ENCODE data around the gene SORCS2.

SORCS2 gene

DNA sequence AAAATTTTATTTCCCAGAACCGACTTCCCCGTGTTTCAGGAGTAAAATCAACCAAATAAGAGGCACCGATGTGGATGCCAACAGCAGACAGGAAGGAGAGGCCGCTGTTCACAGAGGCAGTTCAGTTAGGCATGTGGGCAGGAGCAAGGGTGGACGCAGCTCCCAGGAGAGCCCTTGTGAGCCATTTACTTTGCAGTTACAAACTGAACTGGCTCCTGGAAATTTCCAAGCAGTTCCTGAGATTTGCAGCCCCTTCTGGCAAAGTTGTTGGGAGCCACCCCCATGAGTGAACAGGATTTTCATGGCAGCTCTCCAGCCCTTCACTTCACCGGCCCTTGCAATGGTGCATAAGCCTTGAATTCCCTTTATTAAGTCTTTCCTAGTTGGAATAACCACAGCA, 558.2 kb downstream of the SORCS2 start:
- DNase-seq (ENCODE audit: low spot score): no peak

DNA sequence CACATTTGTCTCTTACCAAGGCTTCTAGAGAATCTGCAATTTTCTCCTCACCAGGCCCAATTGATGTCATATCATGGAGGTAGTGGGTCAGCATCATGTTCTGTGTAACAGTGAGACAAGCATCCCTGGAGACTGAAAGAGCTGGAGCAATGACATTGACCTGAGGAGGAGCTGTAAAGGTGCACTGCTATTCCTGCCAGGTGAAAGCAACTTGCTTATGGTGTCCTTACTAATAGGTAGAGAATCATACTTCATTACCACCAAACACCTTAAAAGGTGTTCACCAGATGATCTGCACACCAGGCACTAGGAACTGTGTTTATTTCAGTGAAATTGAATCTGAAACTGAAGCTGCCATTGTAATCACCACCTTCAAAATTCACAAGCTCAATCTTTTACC, 558.6 kb downstream of the SORCS2 start:
- no peak for DNase-seq (ENCODE audit: low spot score)

DNA sequence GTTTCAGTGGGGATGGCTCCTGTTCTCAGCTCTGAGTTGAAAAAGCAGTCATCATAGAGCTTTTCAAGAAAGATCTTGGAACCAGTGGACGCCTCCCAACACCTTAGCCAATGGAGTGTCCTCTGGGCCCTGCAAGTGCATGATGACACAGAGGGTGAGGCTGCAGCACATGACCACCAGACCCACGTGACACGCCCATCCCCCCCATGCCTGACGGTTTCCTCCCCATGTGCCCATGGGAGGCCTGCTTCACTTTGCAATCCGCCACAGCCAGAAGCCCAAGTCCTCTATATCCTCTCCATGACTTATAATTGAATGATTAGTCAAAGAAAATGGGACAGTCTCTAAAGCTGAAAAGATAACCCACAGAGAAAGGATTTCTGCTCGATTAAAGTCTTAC, 560.3 kb downstream of the SORCS2 start:
- no peak for DNase-seq (ENCODE audit: low spot score)

DNA sequence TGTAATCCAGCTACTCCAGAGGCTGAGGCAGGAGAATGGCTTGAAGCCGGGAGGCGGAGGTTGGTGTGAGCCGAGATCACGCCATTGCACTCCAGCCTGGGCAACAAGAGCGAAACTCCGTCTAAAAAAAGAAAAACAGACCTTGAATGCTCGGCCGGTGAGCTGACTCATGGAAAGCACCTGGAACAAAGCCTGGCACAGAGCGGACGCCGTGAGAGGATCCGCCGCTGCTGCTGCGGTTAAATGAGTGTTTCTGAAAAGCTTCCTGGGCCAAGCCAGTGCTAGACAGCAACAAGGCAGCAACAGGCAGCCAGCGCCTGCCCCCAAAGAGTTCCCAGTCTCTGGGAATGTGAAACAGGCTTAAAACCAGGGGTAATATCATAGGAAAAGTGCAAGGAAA, 560.9 kb downstream of the SORCS2 start:
- no peak for DNase-seq (ENCODE audit: low spot score)

DNA sequence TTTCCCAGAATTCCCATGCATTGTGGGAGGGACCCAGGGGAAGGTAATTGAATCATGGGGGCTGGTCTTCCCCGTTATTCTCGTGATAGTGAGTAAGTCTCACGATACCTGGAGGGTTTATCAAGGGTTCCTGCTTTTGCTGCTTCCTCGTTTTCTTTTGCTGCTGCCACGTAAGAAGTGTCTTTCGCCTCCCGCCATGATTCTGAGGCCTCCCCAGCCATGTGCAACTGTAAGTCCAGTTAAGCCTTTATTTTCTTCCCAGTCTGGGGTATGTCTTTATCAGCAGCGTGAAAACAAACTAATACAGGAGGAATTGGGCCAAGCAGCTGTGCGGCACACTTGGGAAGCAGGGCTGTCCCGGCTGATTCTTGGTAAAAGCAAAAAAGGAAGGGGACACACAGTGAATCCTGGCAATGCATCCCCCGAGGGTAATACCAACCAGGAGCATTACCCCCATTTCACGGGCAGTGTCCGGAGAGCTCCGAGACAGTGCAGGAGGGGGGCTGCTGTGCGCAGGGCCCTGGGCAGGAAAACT, 561.7 kb downstream of the SORCS2 start:
- DNase-seq (ENCODE audit: low spot score): no peak

DNA sequence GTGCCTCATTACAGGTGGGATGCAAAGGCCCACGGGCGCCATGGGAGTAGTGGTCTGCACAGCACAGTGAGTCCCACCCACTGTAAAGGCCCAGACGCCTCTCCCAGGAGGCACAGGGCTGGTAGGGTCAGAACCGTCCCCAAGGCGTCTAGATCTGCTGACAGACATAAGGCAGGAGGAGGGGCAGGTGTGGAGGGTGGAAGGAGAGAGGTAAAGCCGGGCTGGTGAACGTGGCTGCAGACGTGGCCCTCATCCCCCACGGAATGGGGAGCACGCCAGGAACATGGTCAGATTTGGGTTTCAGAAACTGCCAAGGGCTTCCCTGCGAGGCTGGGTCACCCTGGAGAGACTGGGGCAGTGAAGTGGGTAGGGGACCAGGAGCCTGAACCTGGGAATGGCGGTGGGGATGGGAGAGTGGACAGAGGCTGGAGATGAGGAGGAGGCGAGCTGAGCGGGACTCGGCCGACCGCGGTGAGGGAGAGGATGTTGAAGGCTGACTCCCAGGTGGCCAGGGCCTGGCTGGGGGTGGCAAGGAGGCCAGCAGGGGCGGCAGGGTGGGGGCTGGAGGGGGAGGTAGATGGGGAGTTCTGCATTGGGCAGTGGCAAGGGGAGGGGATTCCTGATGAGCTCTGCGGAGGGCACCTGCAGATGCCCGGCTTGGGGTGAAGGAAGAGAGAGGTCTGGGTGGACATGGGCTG, 562.4 kb downstream of the SORCS2 start:
- no peak for DNase-seq (ENCODE audit: low spot score)

DNA sequence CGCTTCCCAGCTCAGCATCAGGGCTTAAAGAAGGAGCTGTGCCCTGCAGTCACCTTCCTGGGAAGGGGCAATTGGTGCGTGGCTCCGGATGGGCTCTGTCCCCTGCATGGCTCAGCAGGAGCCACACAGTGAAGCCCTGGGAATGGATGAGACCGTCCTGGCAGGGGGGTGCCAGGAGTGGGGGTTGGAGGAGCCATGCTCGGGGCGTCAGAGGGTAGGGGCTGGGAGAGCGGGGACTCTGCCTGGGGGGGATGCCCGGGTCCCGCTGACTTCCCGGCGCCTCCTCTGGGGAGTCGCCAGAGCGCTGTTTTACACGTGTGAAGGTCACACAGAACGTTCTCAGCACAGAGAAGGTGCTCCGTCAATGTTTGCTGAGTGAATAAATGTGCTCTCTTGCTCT, 563.2 kb downstream of the SORCS2 start:
- no peak for DNase-seq (ENCODE audit: low spot score)

DNA sequence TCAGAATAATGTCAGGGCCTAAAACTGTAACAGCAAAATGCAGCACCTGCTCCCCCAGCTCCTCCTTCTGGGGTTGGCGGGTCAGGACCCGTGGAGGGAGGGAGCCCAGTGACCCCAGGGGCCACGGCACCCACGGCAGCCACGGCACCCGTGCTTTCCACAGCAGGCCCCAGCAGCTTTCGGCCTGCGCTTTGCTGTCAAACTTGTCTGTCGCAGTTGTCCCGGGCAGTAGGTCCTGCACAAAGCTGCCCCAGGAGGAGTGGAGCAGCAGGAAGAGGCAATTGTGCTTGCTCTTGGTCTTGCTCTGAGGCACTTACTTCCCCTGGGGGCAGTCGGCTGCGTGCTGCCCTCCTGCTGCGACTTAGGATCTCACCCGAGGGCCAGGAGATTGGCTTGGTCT, 563.7 kb downstream of the SORCS2 start:
- DNase-seq (ENCODE audit: low spot score): no peak

DNA sequence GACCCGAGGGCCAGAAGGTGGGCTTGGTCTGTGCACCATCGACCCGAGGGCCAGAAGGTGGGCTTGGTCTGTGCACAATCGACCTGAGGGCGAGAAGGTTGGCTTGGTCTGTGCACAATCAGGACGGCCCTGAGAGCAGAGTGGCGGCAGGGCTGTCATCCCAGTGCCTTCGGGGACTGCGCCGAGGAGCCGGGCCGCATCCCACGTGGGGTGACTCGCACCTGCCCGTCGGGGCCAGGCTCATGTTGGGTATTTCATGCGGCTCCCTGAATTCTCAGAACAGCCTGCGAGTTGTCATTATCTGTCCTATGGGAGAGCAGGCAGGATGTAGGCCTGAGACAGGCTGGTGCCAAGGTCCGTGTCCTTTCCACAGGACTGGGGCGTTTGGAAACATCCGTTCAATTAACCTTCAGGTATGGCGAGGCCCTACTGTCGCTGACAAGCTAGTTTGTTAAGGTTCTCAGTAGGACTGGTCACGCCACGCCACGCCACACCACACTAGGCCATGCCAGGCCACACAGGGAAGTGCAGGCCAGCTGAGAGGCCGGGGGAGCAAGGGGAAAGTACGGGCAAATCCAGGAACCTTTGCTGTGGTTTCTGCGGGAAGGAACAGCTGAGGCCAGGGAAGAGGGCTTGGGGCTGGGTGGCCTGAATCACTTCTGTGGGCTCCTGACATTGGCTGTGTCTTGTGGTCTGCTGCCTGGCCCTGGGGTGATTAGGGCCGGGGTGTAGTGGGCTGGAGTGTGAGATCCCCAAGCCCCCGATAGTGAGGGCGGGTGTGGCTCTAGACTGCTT, 564.4 kb downstream of the SORCS2 start:
- DNase-seq (ENCODE audit: low spot score): no peak

DNA sequence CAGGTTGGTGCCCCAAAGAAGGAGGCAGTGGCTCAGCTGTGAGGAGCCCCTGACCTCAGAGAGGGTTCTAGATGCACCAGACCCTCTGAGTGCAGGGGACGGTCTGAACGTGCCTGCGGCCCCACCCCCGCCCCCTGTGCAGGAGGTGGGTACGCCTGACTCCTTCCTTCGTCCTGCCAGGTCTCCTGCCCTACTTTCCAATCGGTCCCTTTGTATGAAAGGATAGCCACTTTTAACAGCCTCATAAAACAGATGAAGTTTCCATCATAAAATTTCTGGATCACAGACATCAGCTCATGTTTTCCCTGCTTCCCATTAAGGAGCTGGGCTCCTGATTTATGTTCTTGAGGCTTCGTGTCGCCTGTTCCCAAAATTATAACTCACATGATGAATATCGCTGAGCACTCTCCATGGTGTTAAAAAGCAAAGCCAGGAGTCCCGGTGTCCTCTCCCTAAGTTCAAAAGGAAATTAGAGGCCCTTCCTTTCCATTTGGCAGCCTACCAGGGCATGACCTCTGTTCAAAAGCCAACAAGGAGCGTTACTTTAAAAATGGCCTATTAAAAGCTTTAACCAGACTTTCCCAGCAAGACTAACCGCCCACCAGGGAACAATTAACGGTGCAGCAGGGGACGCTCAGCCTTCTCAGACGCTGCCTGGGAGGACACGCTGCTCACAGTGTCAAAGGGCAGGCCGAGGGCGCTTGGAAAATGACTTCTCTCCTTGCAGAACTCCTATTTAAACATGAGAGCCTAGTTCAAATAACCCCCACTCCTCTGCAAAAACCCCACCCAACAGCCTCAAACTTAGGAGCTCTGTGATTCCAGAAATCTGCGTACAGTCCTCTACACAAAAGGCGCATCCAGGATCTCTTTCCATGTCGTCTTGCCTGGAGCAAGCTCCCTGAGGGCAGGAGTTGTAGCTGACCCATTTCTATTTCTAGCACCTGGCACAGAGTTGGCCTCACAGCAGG, 565.4 kb downstream of the SORCS2 start:
- no peak for DNase-seq (ENCODE audit: low spot score)

DNA sequence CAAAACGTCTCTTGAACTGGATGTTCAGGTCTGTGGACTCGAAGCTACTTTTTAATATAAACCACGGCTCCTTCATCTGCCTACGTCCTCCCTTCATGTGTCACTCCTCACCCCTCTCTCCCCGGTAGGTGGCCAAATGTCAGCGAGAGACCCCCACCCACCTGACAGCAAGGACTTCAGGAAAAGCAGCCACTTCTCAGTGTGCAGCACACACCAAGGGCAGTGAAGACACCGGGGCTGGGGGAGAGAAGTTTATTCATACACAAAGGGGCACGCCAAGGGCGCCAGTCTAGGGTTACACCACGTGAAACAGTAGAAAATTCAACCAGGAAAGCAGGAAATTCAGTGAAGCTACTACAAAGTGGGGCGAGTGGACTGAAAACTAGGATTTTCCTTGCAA, 566.1 kb downstream of the SORCS2 start:
- DNase-seq (ENCODE audit: low spot score): no peak

DNA sequence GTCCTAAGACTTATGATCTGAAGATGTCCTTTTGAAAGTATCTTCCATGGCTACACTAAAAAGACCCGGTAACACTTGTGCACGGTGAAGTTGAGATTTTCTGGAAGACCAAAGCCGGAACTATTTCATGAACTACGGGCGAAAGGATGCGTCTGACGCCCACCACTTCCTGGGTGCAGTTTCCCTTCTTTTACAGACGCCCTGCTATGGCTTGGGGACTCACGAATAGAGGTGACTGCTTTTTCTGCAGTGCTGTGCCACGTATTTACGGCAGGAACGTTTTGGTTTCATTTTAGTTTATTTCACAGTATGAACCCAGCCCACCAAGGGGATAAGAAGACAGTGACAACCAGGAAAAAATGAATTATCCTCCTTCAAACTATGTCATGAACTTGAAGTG, 566.9 kb downstream of the SORCS2 start:
- no peak for DNase-seq (ENCODE audit: low spot score)

DNA sequence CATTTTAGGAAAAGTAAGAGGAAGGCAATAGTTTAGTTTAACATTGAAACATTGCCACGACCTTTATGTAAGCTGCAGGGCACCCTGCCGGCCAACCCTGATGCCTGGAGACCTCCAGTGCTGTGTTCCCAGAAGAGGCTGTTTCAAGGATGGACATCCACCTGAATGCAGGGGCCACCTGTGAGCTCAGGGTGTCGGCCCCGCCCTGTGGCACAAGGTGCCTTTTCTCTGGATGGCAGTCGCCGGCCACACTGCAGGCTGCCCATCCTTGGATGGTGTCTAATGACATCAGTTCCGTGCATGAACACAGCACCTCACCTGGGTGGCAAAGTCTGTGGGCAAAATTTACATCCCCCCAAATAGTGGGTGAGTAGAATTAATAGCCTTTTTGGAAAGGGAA, 567.3 kb downstream of the SORCS2 start:
- no peak for DNase-seq (ENCODE audit: low spot score)

DNA sequence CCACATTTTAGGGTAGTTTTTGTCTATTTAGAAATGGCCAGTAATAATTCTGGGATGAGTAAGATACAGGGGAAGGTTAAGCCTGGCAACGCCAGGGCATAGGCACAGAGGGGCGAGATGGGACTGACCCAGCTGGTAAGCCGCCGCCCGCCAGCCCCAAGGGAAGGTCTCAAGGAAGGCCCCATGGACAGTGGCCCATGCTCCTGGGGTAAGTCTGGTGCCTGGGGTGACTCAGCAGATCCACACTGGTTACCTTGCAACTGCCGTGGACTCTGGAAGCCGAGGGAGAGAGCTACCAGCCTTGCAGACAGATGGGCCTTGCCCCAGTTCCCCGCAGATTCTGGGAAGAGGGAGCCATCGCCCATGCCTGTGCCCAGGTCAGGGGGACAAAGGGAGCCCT, 567.9 kb downstream of the SORCS2 start:
- DNase-seq (ENCODE audit: low spot score): no peak

DNA sequence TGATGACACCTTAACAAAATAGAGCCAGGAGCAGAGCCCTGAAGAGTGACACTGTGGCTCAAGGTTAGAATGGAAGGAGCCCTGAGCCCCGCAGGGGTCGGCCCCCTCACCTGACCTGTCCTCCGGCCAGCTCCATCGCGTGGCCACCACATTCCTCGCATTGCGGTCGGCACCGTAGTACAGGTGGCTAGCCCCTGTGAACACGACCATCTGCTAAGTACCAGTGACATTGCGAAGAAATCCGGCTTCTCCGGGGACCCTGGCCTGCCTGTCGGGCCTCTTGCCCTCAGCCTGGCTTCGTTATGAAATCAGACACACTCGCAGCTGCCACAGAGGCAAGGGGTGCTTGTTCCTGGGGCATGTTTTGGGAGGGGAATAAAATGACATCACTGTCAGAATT, 568.4 kb downstream of the SORCS2 start:
- DNase-seq (ENCODE audit: low spot score): no peak

DNA sequence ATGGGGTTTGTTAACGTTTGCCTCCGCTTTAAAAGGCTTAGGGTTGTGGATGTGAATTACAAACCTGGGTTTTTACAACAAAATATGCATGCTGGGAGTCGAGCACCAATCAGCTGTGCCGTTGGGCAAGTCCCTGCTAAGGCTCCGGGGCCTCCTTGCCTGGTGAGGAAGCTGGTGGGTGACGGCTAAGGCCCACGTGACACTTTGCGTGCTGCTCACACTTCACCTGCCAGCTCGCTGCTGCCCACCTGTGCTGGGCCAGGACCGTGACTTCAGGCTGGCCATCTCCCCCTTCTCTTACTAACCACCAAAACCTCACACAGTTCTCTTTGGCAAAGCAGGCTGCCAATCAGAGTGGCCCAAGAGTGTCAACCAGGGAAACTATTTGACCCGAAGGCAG, 569.0 kb downstream of the SORCS2 start:
- DNase-seq (ENCODE audit: low spot score): no peak

DNA sequence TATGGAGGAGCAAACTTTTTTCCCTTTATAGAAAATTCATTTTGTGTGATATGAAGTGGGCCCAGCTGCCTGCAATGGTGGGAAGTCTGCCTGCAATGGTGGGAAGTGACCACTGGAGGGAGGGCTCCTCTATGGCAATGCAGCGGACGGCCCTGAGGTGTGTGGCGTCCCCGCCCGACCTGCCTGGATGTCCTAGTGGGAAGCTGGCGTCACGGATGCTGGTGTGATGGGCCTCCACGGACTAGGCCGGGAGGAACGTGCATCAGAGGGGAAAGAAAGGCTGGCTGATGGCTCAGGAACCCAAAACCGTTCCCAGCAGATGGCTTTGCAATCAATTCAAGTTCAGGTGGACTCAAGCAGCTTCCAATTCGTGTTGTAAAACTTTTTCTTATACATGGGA, 569.4 kb downstream of the SORCS2 start:
- DNase-seq (ENCODE audit: low spot score): peak; percentile 47

DNA sequence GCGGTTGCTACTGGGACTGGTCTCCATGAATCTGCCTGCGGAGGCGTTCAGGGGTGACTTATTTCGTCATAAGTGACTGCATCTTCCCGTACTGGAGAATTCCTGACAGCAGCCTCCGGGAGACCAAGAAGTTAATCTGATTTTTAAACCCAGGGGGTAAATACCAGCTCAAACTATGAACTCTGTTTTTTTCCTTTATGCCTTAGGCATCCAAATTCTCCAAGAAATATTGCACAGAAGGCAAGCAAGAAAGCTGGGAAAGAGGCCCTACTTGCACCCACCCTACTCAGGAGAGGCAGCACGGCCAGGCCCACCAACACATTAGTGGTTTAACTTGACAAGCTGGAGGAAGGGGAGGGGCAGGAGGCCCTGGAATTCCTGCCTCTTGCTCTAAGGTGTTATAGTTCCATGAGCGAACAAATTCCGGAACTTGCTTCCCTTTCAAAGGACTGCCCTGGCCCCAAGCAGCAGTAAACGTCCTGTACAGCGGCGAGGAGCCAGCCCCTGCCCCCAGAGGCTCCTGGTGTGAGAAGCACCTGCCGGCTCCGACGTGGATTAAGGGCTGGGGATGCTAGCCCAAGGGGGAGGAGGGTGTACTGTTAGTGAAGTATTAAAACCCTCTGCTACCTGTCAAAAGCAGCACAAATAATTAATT, 570.2 kb downstream of the SORCS2 start:
- no peak for DNase-seq (ENCODE audit: low spot score)

DNA sequence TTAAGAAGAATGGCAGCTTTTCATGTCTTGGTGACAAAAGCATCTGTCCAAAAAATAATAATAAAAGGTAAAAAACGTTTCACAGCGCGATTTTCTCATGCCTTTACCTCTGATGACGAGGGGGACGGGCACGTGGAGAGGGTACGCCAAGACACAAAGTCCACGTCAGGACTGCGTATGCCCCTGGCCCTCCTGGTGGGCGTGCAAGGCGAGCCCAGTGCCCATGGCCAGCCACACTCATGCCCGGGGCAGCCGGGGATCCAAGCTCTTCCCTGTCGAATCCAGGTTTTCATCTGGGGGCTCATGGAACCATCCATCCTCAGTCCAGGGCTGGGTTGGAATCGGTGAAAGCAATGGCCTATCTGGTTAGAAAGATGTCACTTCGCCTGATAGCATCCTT, 570.8 kb downstream of the SORCS2 start:
- DNase-seq (ENCODE audit: low spot score): no peak

DNA sequence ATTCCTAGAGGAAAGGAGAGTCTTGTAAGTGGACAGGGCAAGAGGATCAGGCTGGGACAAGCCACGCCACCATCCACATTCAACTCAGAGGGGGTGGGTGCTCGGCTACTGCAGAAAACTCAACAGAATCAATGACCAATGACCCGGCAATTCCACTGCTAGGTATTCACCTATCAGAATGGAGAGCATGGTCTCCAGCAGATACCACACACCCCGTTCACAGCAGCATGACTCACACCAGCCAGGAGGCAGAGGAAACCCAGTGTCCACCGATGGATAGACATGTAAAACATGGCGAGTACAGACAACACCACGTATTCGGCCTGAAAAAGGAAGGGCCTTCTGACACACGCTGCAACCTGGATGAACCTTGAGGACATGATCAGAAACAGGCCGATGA, 571.5 kb downstream of the SORCS2 start:
- DNase-seq (ENCODE audit: low spot score): no peak

DNA sequence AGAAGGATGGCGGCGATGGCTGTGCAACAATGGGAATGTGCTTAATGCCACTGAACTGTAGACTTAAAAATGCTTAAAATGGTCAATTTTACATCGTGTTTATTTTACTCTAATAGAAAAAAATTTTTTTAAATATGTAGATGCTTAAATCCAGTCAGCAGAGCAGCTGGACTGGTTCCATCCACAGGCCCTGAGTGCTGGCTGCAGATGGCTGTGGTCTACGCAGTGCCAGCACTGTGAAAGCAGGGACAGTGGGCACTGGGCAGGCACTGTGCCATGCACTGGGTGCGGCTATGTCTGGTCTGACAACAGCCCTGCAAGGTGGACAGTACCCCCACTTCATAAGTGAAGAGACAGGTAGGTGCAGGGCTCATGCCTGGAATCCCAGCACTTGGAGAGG, 572.1 kb downstream of the SORCS2 start:
- DNase-seq (ENCODE audit: low spot score): no peak

DNA sequence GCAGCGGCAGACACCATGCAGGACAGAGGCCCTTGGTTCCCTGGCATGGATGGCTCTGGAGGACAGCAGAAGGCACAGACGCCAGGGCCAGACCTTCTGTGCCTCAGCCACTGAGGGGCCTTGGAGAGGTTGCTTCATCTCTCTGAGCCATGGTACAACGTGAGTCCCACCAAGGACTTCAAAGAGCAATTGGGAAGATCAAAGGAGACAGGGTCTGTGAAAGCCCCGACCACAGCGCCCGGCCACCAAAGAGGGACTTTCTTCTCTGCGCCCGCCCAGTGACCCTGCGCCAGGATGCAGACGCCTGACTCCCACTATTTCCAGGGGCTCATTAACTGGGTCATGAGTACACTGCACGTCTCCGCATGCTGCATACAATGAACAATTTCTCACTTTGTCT, 573.3 kb downstream of the SORCS2 start:
- DNase-seq (ENCODE audit: low spot score): no peak

All from cerebellar cortex (tissue), 1 donor.